ENCODE data around the gene RELT. TPM values are rescaled to one million over a fixed set of nuclear protein-coding genes. Genes with fewer than 3 reads are reported as not detected.
"Not testable (repeated sequence)": the region's sequence is repeated elsewhere in the genome, so short reads cannot be mapped to it uniquely, and the experiment has no call there.

Gene RELT
- total RNA-seq, 2 experiments from 2014 or later: 23.2 to 24.2 TPM

- H3K27ac Mint-ChIP-seq: no peak overlapping the region
- no peak for DNase-seq
- no peaks in the 10 kb centered on the region for H3K36me3 Mint-ChIP-seq
- H3K4me3 Mint-ChIP-seq: no peak overlapping the region
- peaks cover 7% of the 10 kb centered on the region for H3K4me1 Mint-ChIP-seq
- H3K9me3 Mint-ChIP-seq: no peaks in the 10 kb centered on the region
- no peaks in the 10 kb centered on the region for H3K27me3 Mint-ChIP-seq
Measured at GRCh38 chr11:73431396-73431795, 55.2 kb downstream of the RELT start.

GRCh38 chr11:73436859-73437258, 60.7 kb downstream of the RELT start:
- DNase-seq, H3K4me1 Mint-ChIP-seq, H3K27ac Mint-ChIP-seq, H3K27me3 Mint-ChIP-seq, H3K36me3 Mint-ChIP-seq, H3K4me3 Mint-ChIP-seq, H3K9me3 Mint-ChIP-seq: not testable (repeated sequence)

- Mint-ChIP-seq H3K9me3 (no peaks in the 10 kb centered on the region), H3K4me1 (no peaks in the 10 kb centered on the region), H3K4me3 (no peak overlapping the region), H3K27ac (no peak overlapping the region), H3K36me3 (peaks cover 2% of the 10 kb centered on the region), H3K27me3 (no peaks in the 10 kb centered on the region)
- no peak for DNase-seq
Measured at GRCh38 chr11:73439002-73439843, 63.0 kb downstream of the RELT start.

GRCh38 chr11:73445980-73446379, 69.8 kb downstream of the RELT start:
- Mint-ChIP-seq H3K9me3 (no peaks in the 10 kb centered on the region), H3K27ac (no peak overlapping the region), H3K36me3 (no peaks in the 10 kb centered on the region), H3K27me3 (no peaks in the 10 kb centered on the region), H3K4me1 (peaks cover 6% of the 10 kb centered on the region), H3K4me3 (no peak overlapping the region)
- no peak for DNase-seq

DNA sequence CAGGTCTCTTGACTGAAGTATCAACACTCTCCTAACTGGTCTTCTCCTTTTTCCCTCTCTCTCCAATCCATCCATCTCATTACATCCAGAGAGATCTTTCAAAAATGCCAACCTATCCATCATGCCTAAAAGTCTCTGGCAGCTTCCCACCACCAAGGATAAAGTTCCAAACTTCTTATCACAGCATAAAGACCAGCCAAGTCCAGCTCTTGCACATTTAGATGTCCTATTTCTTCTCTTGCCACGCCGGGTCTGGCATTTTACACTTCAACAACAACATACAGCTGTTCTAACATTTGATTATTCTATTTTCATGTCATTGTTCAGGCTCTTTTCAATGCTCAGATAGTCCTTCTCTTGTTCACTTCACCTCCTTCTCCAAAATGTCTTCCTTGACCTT, 70.6 kb downstream of the RELT start:
- Mint-ChIP-seq H3K4me3 (no peak overlapping the region), H3K9me3 (no peaks in the 10 kb centered on the region), H3K36me3 (no peaks in the 10 kb centered on the region), H3K27me3 (no peaks in the 10 kb centered on the region), H3K27ac (no peak overlapping the region), H3K4me1 (peaks cover 6% of the 10 kb centered on the region)
- DNase-seq: no peak

Other genes starting within 250 kb of the RELT start
- 10 to 100 TPM; 19.9 to 22.6 TPM for gene FCHSD2, start 234.1 kb upstream of the RELT start, total RNA-seq
- gene P2RY2, start 158.1 kb upstream of the RELT start, total RNA-seq: not detected
- not detected for gene P2RY6, start 104.1 kb upstream of the RELT start, total RNA-seq
- under 1 TPM in 1 of 2 experiments, not detected in 1; 0.08 TPM for gene ARHGEF17, start 68.1 kb upstream of the RELT start, total RNA-seq
- 10 to 100 TPM; 11.3 to 11.7 TPM for gene FAM168A, start 221.7 kb downstream of the RELT start, total RNA-seq